GM19452 (cell line): ENCODE results near the gene ELANE.
"Not testable (repeated sequence)": the region's sequence is repeated elsewhere in the genome, so short reads cannot be mapped to it uniquely, and the experiment has no call there.

Source experiments
- ATAC-seq: cut with Tn5 transposase; IDR thresholded peaks from one replicate; pipeline ENCODE4 v1.9.1; 2021; ENCODE audit not compliant: unreplicated experiment

ELANE gene

DNA sequence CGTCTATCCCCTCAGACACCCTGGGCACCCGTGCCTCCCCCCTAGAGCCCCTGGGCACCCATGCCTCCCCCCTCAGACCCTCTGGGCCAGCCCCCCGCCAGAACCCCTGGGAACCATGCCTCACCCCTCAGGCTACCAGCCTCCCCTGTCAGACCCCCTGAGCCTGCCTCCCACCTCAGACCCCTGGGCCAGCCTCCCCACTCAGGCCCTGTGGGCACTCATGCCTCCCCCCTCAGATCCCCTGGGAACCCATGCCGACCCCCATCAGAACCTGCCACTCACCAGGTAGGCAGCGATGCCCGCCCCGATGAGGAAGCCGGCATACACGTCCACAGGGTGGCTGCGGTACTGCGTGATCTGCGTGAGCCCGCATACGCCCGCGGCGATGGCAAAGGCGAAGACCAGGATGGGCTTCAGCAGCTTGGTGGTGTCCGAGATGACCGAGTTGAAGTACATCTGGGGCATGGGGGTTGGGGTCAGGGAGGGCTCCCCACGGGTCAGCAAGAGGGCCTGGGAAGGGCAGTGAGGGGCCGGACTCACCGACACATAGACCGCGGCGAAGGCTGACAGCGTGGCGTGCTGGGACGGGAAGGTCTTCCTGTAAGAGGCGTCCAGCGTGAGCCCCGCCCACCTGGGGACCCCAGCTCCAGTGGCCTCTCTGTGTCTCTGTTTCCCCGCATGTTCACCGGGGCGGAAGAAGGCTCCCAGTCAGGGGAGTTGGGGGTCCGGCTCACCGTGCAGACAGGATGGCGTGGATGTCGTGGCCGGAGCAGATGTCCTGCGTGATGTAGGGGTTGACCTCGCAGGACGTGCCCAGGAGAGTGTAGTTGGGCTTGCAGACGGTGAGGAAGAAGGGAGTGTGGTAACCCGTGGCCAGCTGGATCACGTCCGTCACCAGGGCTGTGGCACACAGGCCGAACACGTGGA is 37.7 kb upstream of the ELANE start:
- ATAC-seq = no peak

- no peak for ATAC-seq
Measured at GRCh38 chr19:815079-815774, 36.9 kb upstream of the ELANE start.

DNA sequence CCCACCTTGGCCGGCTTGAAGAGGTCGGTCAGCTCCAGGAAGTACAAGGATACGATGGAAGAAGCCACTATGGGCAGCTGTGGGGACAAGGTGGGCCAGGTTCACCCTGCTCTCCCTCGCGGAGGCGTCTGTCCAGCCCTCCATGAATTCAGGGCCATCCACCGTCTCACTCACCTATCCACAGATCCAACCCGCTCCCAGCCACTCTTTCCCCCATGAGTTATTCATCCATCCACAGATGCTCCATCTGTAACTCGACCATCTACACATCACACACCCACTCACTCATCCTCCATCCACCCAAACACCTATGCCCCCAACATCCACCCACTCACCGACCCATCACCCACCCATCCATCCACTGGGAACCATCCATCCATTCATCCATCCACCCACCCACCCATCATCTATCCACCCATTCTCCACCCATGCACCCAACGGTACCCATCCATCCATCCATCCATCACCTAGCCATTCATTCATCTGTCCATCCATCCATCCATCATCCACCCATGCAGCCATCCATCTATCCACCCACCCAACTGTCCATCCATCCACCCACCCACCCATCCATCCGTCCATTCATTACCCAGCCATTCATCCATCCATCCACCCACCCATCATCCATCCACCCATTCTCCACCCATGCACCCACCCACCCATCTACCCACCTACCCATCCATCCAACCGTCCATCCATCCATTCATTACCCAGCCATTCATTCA is 36.2 kb upstream of the ELANE start:
- ATAC-seq = no peak

DNA sequence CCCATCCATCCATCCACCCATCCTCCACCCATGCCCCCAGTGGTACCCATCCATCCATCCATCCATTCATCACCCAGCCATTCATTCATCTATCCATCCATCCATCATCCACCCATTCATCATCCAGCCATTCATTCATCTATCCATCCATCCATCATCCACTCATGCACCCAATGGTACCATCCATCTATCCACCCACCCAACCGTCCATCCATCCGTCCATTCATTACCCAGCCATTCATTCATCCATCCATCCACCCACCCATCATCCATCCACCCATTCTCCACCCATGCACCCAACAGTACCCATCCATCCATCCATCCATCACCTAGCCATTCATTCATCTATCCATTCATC is 35.6 kb upstream of the ELANE start:
- no peak for ATAC-seq

DNA sequence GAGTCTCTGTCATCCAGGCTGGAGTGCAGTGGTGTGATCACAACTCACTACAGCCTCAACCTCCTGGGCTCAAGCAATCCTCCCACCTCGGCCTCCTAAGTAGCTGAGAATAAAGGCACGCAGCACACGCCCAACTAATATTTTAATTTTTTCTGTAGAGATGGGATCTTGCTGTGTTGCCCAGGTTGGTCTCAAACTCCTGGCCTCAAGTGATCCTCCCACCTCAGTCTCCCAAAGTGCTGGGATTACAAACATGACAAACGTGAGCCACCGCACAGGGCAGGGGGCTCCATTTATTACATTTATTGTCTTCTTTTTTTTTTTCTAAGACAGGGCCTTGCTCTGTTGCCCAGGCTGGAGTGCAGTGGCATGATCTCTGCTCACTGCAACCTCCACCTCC is 31.9 kb upstream of the ELANE start:
- ATAC-seq = not testable (repeated sequence)

DNA sequence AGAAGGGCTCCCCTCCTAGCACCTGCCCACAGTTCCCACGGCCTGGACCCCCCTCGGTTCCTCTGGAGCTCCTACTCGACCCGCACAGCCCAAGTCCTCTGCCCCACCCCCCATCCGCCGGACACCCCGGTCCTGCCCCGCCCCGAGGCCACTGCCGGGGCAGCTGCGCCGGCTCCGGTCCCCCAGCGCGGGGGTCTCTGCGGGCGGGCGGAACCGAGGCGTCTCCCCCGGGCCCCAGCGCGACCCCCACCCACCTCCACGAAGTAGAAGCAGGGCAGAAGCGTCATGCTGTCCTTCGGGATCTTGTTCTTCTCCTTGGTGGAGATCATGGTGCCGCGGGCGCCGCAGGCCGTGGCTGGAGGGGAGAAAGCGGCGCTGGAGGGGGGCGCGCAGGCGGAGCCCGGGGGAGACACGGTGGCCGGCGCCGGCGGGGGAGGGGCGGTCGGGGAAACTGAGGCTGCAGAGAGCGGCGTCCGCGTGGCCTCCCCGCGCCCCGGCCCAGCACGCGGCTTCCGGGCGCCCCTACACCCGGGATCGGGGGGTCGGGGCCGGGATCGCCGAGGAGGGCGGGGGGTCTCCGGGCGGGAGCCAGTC is 30.8 kb upstream of the ELANE start:
- ATAC-seq = no peak

DNA sequence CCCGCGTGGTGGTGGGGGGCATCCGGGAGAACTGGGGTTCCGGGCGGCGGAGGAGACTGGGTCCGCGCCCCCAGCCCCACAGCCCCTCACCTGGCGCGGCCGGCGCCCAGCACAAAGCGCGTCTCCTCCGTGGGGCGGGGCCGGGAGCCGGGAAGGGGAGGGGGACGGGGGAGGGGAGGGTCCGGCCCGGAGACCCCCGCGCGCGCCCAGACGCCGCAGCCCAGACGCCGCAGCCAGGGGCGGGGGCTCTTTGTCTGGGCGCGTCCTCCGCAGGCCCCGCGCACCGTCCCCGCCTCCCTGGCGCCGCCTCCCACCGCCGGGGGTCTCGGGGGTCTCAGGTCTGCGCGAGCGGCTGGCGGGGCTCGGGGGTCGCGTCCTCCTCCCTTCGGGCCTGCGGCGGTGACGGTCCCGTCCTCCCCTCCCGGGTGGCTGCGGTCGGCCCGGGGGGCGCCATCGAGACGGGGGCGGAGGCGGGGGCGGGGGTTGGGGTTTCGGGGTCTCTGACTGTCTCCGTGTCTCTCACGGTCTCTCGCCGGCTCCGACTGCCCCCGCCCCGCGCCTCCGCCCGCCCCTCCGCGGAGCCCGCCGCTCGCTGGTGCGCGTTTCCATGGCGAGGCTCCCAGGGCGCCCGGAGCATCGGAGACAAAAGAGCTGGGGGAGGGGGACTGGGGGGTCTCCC is 30.1 kb upstream of the ELANE start, which contains the start of gene PLPPR3:
Gene PLPPR3, minus strand, starts transcription at position 131 of the 679 bp plus-strand sequence. CDS start 396 bp downstream, outside the sequence.
- no peak for ATAC-seq

DNA sequence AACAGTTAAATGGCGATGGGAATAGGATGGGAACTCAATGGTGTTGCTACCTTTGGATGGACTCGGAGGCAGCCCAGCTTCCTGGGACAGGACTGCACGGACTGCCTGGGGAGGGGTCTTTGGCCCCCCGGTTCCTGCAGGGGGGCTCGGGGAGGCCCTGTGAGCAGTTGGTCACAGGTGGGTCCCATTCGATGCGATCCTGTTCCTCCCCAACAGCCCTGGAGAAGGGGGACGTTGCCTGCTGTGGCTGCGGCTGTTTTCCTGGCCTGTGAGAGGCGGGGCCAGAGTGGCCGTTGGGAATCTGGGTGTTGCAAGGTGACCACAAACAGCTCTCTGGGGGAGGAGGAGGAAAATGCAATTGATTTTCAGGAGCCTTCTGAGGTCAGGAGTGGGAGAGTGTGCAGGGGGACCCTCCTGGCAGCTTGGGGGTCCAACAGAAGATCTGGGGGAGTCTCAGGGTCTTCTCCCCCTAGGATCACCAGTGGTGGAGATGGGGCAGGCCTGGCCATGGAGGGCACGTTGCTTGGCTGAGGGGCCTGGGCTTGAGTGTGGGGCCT is 28.5 kb upstream of the ELANE start:
- no peak for ATAC-seq

DNA sequence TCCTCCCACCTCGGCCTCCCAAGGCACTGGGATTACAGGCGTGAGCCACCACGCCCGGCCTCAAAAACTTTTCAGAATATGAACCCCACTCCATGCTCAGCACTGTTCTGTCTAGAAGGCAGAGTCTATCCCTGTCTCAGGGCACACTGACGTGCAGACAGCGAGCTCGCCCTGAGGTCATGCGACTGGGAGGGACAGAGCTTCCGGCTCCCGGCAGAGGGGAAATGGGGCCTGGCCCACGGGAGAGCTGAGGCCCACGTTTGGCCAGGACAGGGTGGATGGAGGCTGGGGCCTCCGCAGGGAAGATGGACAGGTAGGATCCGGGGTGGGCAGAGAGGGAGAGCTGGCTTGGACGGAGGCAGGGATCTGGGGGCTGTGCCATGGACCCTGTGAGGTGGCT is 27.2 kb upstream of the ELANE start:
- no peak for ATAC-seq

DNA sequence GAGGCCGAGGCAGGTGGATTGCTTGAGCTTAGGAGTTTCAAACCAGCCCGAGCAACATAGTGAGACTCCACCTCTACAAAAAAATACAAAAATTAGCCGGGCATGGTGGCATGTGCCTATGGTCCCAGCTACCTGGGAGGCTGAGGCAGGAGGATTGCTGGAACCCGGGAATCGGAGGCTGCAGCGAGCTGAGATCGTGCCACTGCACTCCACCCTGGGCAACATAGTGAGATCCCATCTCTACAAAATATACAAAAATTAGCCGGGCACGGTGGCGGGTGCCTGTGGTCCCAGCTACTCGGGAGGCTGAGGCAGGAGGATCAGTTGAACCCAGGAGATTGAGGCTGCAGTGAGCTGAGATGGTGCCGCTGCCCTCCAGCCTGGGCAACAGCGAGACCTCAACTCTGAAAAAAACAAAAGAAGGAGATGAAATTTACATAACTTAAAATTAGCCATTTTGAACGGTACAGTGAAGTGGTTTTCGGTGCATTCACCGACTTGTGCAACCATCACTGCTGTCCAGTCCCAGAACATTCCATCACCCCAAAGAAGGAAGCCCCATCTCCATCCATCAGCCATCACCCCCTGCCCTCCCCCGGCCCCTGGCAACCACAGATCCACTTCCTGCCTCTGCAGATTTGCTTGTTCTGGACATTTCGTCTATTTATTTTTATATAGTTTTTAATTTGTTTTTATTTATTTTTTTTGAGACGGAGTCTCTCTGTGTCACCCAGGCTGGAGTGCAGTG is 26.0 kb upstream of the ELANE start:
- ATAC-seq = no peak

GRCh38 chr19:827314-827709 is 24.8 kb upstream of the ELANE start:
- no peak for ATAC-seq

DNA sequence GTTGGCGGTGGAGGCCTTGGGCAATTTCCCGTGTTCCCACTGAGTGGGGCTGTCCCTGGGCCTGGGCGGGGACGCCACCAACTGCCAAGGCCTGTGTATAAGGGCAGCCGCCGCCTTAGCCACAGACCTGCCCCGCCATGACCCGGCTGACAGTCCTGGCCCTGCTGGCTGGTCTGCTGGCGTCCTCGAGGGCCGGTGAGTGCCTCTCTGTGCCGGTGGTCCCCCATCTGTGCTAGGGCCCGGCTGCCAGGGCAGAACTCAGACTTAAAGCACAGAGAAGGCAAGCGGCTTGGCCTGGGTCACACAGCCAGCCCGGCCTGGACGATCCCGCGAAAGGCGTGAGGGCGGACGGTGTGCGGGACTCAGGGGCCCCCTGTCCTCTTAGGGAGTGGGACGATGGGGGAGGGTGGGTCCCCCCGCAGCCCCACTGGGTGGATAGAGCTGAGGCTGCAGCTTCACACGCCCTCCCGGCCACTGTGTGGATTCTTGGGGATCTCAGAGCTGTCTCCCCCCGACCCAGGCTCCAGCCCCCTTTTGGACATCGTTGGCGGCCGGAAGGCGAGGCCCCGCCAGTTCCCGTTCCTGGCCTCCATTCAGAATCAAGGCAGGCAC is 24.3 kb upstream of the ELANE start, which contains the start of gene AZU1:
Gene AZU1, plus strand, starts transcription at position 128 of the 612 bp plus-strand sequence. Its CDS starts 10 bp downstream, at position 138.
- ATAC-seq = no peak

GRCh38 chr19:829129-829758 is 22.9 kb upstream of the ELANE start:
- no peak for ATAC-seq

DNA sequence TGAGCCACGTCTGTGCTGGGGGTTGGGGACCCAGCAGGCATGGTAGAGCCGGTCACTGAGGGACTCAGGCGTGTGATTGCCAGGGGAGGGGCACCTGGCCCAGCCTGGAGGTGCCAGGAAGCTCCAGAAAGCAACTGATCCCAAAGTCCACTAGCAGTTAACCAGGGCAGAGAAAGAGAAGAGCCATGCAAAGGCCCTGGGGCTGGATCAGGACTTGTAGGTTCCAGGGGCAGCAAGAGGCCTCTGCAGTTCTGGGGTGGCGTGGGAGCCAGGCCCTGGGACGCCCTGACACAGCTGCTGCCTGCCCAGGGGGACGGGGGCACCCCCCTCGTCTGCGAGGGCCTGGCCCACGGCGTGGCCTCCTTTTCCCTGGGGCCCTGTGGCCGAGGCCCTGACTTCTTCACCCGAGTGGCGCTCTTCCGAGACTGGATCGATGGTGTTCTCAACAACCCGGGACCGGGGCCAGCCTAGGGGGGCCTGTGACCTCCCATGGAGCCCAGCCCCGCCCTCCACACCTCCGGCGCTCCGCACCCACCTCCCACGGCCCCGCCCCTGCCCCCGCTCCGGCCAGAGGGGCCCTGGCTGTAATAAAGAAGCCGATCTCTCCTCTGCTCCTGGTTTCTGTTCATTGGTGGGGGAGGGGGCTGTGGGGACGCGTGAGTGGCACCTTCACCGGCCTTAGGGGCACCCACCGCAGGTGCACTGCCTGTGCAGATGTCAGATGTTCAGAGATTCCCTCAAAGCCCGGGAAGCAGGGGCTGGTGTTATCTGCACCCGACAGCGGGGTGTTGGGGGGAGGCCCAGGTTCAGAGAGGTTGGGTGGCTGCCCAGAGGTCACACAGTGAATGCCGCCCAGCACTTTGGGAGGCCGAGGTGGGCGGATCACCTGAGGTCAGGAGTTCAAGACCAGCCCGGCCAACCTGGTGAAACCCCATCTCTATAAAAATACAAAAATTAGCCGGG is 20.4 kb upstream of the ELANE start:
- no peak for ATAC-seq

GRCh38 chr19:834216-834615 is 17.9 kb upstream of the ELANE start:
- ATAC-seq = no peak

GRCh38 chr19:835210-835810 is 16.8 kb upstream of the ELANE start:
- ATAC-seq = no peak
